HepG2 (cell line): ENCODE results near the gene ANKS4B. TPM values are rescaled to one million over a fixed set of nuclear protein-coding genes. Genes with fewer than 3 reads are reported as not detected.

Source experiments
- ATF2 ChIP-seq: sonication (generic); formaldehyde crosslinking; IDR thresholded peaks from 2 replicates; pipeline ENCODE4 v1.4.0; 2020; ENCODE audit warnings: missing genetic modification reagents
- GFI1 ChIP-seq: sonication (generic); formaldehyde crosslinking; IDR thresholded peaks from 2 replicates; pipeline ENCODE4 v1.5.0; 2020; ENCODE audit warnings: missing genetic modification reagents, mild to moderate bottlenecking, borderline replicate concordance
- JDP2 ChIP-seq: sonication (generic); formaldehyde crosslinking; IDR thresholded peaks from 2 replicates; pipeline ENCODE4 v1.8.1; 2022; ENCODE audit warnings: missing genetic modification reagents, borderline replicate concordance
- NCOA5 ChIP-seq: sonication (generic); formaldehyde crosslinking; IDR thresholded peaks from 2 replicates; pipeline ENCODE4 v1.4.0; 2020; ENCODE audit warnings: missing genetic modification reagents
- SMAD9 ChIP-seq: sonication (generic); formaldehyde crosslinking; IDR thresholded peaks from 2 replicates; pipeline ENCODE4 v1.5.1; 2020; ENCODE audit warnings: mild to moderate bottlenecking, missing genetic modification reagents
- TOPORS ChIP-seq: sonication (generic); formaldehyde crosslinking; IDR thresholded peaks from 2 replicates; pipeline ENCODE4 v1.8.0; 2023; ENCODE audit warnings: mild to moderate bottlenecking, missing genetic modification reagents
- ZHX1 ChIP-seq: sonication (generic); formaldehyde crosslinking; IDR thresholded peaks from 2 replicates; pipeline ENCODE4 v1.8.1; 2022; ENCODE audit warnings: low read depth, mild to moderate bottlenecking, missing genetic modification reagents
- ZMYM4 ChIP-seq: sonication (generic); formaldehyde crosslinking; IDR thresholded peaks from 2 replicates; pipeline ENCODE4 v1.8.1; 2023; ENCODE audit warnings: mild to moderate bottlenecking, missing genetic modification reagents
- ZNF33A ChIP-seq: sonication (generic); formaldehyde crosslinking; IDR thresholded peaks from 2 replicates; pipeline ENCODE4 v1.5.1; 2020; ENCODE audit warnings: missing genetic modification reagents, mild to moderate bottlenecking, moderate library complexity, borderline replicate concordance
- ZNF510 ChIP-seq: sonication (generic); formaldehyde crosslinking; IDR thresholded peaks from 2 replicates; pipeline ENCODE4 v1.4.0; 2020; ENCODE audit warnings: low read depth, mild to moderate bottlenecking, missing genetic modification reagents
- polyA plus RNA-seq, 8 experiments: library from polyadenylated mRNA; depleted of rRNA in 3 of 8; stranded (reverse) in 7 of 8; unstranded in 1 of 8; fragments of >200 nt; fragmentation: Illumina TruSeq in 4 of 8; extraction: Trizol in 4 of 8; gene quantifications; 2 replicates each; pipeline versions ENCODE4 v1.2.1 to v1.2.3, GENCODE V29; 2011 to 2016; ENCODE audit warnings: low read depth in 4 of 8, missing spikeins in 1 of 8, mixed read lengths in 1 of 8; ENCODE audit not compliant: insufficient read depth in 1 of 8
- total RNA-seq, 5 experiments: library from RNA; depleted of rRNA; stranded (reverse); fragments of >200 nt; fragmentation: Illumina TruSeq; extraction: Trizol; gene quantifications; 2 replicates each; pipeline ENCODE4 v1.2.3, GENCODE V29; 2016; ENCODE audit warnings: low read depth in 1 of 5
- TF ChIP-seq, protein P1 (sequence below): sonication (generic); formaldehyde crosslinking; IDR thresholded peaks from 2 replicates; pipeline ENCODE4 v1.5.1; 2020; ENCODE audit warnings: missing genetic modification reagents, mild to moderate bottlenecking, borderline replicate concordance
- TF ChIP-seq, protein P2 (sequence below): IDR thresholded peaks from 2 replicates; pipeline ENCODE4 v1.6.1; 2016
- TF ChIP-seq, protein P3 (sequence below): sonication (generic); formaldehyde crosslinking; IDR thresholded peaks from 2 replicates; pipeline ENCODE4 v1.4.0; 2020; ENCODE audit warnings: missing genetic modification reagents, borderline replicate concordance
- TF ChIP-seq, protein P4 (sequence below): sonication (generic); formaldehyde crosslinking; IDR thresholded peaks from 2 replicates; pipeline ENCODE4 v1.4.0; 2020; ENCODE audit warnings: missing genetic modification reagents

Gene ANKS4B
- total and polyA plus RNA-seq, 2 of the 13 experiments (the other 11 are each of a cell fraction or from before 2014, with no cell fraction given): 6.5 to 30.0 TPM

DNA sequence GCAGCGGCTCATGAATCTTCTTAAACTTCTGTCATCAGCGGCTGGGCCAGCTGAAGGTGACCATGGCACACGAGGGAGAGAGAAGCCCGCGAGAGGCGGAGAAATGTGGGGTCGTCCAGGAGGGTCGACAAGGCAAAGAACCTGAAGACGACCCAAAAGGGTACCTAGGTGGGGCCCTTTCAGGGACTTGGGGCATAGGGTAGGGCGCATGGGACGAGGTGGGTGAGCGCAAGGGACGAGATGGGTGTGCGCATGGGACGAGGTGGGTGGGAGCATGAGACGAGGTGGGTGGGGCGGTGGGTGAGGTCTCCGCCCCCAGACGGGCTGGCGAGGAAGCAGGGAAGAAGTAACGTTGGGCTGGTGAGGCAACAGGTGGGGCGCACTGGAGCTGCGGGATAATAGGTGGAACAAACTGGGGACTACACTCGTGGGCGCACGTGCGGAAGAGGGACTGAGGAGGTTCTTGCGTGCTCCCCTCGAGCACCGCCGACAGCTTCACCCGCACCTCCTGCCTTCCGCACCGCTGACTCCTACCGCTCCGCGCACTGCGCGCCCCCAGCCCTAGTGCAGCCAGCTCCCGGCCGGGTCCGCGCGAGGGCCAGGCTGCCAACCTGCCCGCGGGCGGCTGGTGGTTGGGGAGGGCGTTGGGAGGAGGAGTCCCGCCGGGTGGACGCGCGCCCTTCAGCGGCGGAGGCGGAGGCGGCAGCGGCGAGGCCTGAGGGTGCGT is 67.8 kb downstream of the ANKS4B start (continued):
- TF ChIP-seq, protein P1, sequence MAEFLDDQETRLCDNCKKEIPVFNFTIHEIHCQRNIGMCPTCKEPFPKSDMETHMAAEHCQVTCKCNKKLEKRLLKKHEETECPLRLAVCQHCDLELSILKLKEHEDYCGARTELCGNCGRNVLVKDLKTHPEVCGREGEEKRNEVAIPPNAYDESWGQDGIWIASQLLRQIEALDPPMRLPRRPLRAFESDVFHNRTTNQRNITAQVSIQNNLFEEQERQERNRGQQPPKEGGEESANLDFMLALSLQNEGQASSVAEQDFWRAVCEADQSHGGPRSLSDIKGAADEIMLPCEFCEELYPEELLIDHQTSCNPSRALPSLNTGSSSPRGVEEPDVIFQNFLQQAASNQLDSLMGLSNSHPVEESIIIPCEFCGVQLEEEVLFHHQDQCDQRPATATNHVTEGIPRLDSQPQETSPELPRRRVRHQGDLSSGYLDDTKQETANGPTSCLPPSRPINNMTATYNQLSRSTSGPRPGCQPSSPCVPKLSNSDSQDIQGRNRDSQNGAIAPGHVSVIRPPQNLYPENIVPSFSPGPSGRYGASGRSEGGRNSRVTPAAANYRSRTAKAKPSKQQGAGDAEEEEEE (CRISPR knock-in tag): no peak
- TF ChIP-seq ZHX1 (CRISPR knock-in tag) (peak; percentile 89), SMAD9 (CRISPR knock-in tag) (no peak), GFI1 (CRISPR knock-in tag) (no peak; the same call in 1 of the 2 replicates), ZNF33A (CRISPR knock-in tag) (no peak), ZNF510 (CRISPR knock-in tag) (no peak), ATF2 (CRISPR knock-in tag) (no peak; the same call in 1 of the 2 replicates), NCOA5 (CRISPR knock-in tag) (no peak), JDP2 (no peak), TOPORS (CRISPR knock-in tag) (no peak), ZMYM4 (peak; percentile 75)
- TF ChIP-seq, protein P2, sequence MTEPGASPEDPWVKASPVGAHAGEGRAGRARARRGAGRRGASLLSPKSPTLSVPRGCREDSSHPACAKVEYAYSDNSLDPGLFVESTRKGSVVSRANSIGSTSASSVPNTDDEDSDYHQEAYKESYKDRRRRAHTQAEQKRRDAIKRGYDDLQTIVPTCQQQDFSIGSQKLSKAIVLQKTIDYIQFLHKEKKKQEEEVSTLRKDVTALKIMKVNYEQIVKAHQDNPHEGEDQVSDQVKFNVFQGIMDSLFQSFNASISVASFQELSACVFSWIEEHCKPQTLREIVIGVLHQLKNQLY (CRISPR knock-in tag): no peak; the same call in 1 of the 2 replicates
- TF ChIP-seq, protein P3, sequence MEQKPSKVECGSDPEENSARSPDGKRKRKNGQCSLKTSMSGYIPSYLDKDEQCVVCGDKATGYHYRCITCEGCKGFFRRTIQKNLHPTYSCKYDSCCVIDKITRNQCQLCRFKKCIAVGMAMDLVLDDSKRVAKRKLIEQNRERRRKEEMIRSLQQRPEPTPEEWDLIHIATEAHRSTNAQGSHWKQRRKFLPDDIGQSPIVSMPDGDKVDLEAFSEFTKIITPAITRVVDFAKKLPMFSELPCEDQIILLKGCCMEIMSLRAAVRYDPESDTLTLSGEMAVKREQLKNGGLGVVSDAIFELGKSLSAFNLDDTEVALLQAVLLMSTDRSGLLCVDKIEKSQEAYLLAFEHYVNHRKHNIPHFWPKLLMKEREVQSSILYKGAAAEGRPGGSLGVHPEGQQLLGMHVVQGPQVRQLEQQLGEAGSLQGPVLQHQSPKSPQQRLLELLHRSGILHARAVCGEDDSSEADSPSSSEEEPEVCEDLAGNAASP (CRISPR knock-in tag): 0 out of 2 replicates have a peak, but pooled peaks have one; percentile 50
- TF ChIP-seq, protein P4, sequence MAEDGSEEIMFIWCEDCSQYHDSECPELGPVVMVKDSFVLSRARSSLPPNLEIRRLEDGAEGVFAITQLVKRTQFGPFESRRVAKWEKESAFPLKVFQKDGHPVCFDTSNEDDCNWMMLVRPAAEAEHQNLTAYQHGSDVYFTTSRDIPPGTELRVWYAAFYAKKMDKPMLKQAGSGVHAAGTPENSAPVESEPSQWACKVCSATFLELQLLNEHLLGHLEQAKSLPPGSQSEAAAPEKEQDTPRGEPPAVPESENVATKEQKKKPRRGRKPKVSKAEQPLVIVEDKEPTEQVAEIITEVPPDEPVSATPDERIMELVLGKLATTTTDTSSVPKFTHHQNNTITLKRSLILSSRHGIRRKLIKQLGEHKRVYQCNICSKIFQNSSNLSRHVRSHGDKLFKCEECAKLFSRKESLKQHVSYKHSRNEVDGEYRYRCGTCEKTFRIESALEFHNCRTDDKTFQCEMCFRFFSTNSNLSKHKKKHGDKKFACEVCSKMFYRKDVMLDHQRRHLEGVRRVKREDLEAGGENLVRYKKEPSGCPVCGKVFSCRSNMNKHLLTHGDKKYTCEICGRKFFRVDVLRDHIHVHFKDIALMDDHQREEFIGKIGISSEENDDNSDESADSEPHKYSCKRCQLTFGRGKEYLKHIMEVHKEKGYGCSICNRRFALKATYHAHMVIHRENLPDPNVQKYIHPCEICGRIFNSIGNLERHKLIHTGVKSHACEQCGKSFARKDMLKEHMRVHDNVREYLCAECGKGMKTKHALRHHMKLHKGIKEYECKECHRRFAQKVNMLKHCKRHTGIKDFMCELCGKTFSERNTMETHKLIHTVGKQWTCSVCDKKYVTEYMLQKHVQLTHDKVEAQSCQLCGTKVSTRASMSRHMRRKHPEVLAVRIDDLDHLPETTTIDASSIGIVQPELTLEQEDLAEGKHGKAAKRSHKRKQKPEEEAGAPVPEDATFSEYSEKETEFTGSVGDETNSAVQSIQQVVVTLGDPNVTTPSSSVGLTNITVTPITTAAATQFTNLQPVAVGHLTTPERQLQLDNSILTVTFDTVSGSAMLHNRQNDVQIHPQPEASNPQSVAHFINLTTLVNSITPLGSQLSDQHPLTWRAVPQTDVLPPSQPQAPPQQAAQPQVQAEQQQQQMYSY (CRISPR knock-in tag): peak; percentile 70
